ENCODE results near the gene TBC1D22A.
"Not testable (repeated sequence)": the region's sequence is repeated elsewhere in the genome, so short reads cannot be mapped to it uniquely, and the experiment has no call there.

The TBC1D22A gene

GRCh38 chr22:46732041-46732379 lies 30.4 kb upstream of the TBC1D22A start:
- no peak for DNase-seq (ENCODE audit: low spot score)
- TF ChIP-seq CTCF (IDR thresholded peaks at IDR 0.05; ENCODE audit: extremely low read depth, missing control alignments) = no peak

GRCh38 chr22:46732513-46732912 lies 29.9 kb upstream of the TBC1D22A start:
- no peak for DNase-seq (ENCODE audit: low spot score)

GRCh38 chr22:46734213-46734722 lies 28.2 kb upstream of the TBC1D22A start:
- not testable (repeated sequence) for DNase-seq (ENCODE audit: low spot score)

More at GRCh38 chr22:46732513-46732912, 29.9 kb upstream of the TBC1D22A start:
- TF ChIP-seq CTCF (IDR thresholded peaks at IDR 0.05; ENCODE audit: extremely low read depth, missing control alignments) = no peak

GRCh38 chr22:46734830-46735453 lies 27.5 kb upstream of the TBC1D22A start:
- DNase-seq (ENCODE audit: low spot score) = peak; percentile 76
- TF ChIP-seq CTCF (IDR thresholded peaks at IDR 0.05; ENCODE audit: extremely low read depth, missing control alignments) = no peak

- no peak for TF ChIP-seq CTCF (IDR thresholded peaks at IDR 0.05; ENCODE audit: extremely low read depth, missing control alignments)
- no peak for DNase-seq (ENCODE audit: low spot score)
These were observed 26.5 kb upstream of the TBC1D22A start for GRCh38 chr22:46735747-46736608.

- no peak for DNase-seq (ENCODE audit: low spot score)
- TF ChIP-seq CTCF (IDR thresholded peaks at IDR 0.05; ENCODE audit: extremely low read depth, missing control alignments) = no peak
These were observed 25.7 kb upstream of the TBC1D22A start for GRCh38 chr22:46736705-46737104.

GRCh38 chr22:46737105-46737975 lies 25.1 kb upstream of the TBC1D22A start:
- no peak for TF ChIP-seq CTCF (IDR thresholded peaks at IDR 0.05; ENCODE audit: extremely low read depth, missing control alignments)
- peak; percentile 73 for DNase-seq (ENCODE audit: low spot score)
